ENCODE data around the gene PHKA2.

The PHKA2 gene

GRCh38 chrX:18946157-18946556 lies 37.8 kb downstream of the PHKA2 start:
- CTCF ChIA-PET = no interaction called here
- POLR2A ChIA-PET (ENCODE audit: low non-redundant PET) = no interaction called here
- TF ChIP-seq CTCF (conservative IDR thresholded peaks at IDR 0.05; ENCODE audit: low read depth) = no peak
- DNase-seq (ENCODE audit: low spot score) = peak; percentile 1
- no peak overlapping the region for H3K27ac ChIP-seq

DNA sequence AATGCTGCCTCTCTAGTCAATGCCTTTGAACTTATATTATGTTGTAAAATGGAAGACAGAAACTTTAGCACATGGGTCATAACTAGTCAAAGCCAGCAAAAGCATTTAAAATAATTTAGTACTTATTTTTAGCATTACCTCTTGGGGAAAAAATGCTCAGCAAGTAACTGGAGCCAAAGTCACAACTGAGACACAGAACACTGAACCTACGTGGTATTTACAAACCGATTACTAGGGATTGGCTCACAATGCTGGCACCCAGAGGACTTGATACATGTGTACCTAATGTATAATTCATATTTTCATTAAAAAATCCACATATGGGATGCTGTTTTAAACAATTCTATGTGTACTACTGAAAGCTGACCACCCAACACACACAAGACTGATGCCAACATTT lies 38.4 kb downstream of the PHKA2 start:
- ChIA-PET CTCF (no interaction called here), POLR2A (ENCODE audit: low non-redundant PET) (no interaction called here)
- no peak for TF ChIP-seq CTCF (conservative IDR thresholded peaks at IDR 0.05; ENCODE audit: low read depth)
- H3K27ac ChIP-seq = no peak overlapping the region
- no peak for DNase-seq (ENCODE audit: low spot score)

DNA sequence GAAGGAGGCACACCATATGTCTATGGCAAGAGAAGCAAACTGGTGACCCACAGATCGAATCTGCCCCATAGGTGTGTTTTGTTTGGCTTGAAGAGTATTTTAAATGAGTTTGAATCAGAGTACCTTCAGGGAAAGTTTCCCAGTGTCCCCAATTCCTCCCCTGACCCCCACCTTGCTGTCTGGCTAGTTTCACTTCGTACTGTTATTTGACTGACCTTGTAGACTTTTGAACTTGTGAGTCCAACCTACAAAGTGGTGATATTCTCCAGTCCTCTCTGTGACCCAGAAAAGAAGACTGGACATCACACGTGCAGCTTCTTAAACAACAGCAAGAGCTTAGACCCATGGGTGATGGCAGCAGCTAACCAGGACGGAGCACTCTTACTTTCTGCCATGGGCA lies 39.4 kb downstream of the PHKA2 start:
- no peak for DNase-seq (ENCODE audit: low spot score)
- no peak for TF ChIP-seq CTCF (conservative IDR thresholded peaks at IDR 0.05; ENCODE audit: low read depth)
- POLR2A ChIA-PET (ENCODE audit: low non-redundant PET) = no interaction called here
- CTCF ChIA-PET = no interaction called here
- no peak overlapping the region for H3K27ac ChIP-seq

DNA sequence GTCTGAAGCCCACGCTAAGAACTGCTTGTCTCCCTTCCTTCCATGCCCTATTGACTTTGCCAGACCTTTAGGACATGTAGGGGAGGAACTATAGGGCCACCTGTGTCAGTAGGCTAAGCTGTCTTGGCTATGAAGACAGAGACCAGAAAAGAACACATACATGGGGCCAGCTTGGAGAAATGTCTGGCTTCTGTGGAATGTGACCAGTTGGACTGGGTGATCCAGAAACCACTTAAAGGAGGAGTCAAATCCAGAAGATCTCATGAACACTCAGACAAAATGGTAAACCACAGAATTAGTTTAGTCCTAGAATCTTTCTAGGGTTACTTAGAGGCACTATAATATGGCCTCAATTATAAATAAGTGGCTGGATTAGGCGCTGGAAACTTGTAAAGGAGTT lies 42.0 kb downstream of the PHKA2 start:
- CTCF ChIA-PET = no interaction called here
- no peak for DNase-seq (ENCODE audit: low spot score)
- no peak overlapping the region for H3K27ac ChIP-seq
- no peak for TF ChIP-seq CTCF (conservative IDR thresholded peaks at IDR 0.05; ENCODE audit: low read depth)
- POLR2A ChIA-PET (ENCODE audit: low non-redundant PET) = no interaction called here

DNA sequence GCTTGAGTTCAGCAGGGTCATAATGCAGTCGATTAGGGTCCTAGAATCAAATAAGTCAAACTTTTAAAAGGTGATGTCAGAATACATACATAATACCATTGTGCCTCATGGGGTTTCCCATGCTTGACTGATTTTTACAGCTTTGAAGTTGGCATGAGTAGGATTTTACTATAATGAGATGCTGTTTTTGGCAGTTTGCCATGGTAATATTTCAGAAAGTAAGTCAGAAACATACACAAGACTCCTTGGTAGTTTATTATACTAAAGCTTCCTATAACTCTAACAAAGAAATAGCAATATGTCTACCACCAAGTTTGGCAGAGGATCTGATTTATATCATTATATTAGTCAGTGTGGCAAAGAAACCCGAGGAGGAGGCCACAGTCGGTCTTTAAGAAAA lies 45.2 kb downstream of the PHKA2 start:
- CTCF ChIA-PET = no interaction called here

DNA sequence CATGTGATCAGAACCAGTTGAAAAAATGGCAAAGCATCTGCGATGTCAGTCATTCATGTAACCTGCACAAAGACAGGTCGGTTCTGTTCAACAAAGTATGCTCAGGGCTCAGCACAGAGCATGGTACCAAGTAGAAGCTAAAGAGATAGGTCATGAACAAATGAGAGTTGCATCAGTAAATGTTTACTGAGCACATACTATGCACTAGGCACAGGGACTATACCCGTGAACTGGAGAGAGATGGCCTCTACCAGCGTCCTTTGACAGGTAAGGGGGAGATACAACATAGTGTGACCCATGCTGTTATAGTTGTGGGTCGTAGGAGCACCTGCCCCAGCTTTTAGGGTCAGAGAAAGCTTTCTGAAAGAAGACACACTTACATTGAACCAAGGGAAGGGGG lies 46.7 kb downstream of the PHKA2 start:
- no peak for DNase-seq (ENCODE audit: low spot score)
- CTCF ChIA-PET = no interaction called here
- POLR2A ChIA-PET (ENCODE audit: low non-redundant PET) = no interaction called here

More for the DNA sequence above, 45.2 kb downstream of the PHKA2 start:
- no peak for TF ChIP-seq CTCF (conservative IDR thresholded peaks at IDR 0.05; ENCODE audit: low read depth)
- no peak for DNase-seq (ENCODE audit: low spot score)
- POLR2A ChIA-PET (ENCODE audit: low non-redundant PET) = no interaction called here
- no peak overlapping the region for H3K27ac ChIP-seq

More for the DNA sequence above, 46.7 kb downstream of the PHKA2 start:
- no peak overlapping the region for H3K27ac ChIP-seq
- TF ChIP-seq CTCF (conservative IDR thresholded peaks at IDR 0.05; ENCODE audit: low read depth) = no peak

Data from RWPE1 (cell line).